NCI-H524 (cell line): ENCODE data around the gene HUNK.

Experiments used
- DNase-seq, 2 experiments: peaks; one replicate each; lab custom pipeline; 2025; lab: John Stamatoyannopoulos, UW

The HUNK gene

DNA sequence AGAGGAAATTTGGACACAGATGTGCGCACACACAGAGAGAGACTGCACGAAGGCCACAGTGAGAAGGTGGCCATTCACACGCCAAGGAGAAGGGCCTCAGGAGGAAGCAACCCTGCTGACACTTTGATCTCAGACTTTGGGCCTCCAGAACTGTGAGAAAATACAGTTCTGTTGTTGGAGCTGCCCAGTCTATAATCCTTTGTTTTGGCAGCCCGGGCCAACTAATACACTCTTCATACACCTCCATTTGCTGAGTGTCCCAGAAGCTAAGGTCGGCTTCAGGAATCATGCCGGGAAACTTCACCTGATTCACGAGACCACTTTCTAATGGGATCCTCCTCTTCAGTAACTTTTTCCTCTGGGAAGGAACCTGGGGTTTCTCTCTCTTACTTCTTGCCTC is 23.2 kb downstream of the HUNK start:
- no peak for DNase-seq

DNA sequence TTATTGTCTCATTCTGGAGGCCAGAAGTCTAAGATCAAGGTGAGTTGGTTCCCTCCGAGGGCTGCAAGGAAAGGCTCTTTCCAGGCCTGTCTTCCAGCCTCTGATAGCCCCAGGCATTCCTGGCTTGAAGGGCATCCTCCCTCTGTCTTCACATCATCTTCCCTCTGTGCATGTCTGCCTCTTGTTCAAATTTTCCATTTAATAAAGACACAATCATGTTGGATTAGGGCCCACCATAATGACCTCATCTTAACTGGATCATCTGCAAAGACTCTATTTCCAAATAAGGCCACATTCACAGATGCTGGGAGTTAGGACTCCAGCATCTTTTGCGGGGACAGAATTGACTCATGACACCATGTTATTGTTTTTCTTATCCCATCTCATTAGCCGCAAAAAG is 24.5 kb downstream of the HUNK start:
- no peak for DNase-seq

DNA sequence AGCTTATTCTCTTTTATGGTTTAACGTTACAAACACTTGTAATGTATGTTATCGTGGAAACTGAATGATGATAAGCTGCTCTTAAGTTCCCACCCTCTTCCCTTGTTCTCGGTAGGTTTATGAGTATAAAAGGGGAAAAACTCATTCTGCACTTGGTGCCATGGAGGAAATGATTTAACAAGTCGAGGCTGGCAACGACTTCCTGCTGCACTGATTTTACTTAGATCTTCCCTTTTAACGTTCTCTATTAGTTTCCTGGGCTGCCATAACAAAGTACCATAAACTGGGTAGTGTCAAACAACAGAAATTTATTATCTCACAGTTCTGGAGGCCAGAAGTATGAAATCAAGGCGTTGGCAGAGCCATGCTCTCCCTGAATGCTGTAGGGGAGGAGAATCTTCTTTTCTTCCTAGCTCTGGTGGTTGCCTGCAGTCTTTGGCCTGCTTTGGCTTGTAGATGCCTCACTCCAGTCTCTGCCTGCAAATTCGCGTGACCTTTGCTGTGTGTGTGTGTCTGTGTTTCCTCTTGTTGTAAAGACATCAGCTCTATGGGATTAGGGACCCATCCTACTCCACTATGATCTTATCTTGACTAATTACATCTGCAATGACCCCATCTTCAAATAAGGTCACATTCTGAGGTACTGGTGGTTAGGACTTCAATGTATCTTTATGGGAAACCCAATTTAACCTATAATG is 26.3 kb downstream of the HUNK start:
- peak in 1 of 2 experiments; percentile 6 for DNase-seq

DNA sequence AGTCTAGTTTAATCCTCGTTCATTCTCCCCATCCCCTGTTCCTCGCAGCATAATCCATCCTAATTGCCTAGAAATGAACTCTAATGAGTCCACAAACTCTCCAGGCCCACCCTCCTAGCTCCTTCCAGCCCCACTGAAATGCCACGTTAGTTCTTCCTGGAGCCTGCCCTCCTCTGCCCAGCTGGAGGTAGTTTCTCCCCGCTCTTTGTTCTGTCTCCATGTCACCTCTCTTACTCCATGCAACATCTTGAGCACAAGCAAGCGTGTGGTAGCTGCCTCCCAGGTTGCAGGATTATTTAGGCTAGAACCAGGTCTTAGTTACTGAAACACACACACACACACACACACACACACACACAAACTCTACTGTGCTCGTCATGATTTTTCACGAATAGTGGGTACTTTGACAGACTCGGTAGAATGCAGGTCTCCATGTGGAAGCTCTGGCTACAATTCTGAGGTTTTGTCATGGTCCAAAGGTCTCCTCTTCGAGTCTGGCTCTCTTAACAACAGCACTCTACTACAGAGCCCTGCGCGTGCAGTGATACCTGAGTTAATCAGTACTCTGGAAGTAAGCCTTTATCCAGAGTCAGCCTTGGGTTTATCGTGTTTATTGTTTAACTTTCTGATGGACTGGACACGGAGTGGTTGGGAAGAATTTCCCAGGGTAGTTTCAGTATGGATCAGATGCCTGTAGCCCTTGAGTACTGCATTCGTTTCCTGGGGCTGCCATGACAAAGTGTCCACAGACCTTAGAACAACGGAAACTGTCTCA is 27.5 kb downstream of the HUNK start:
- peak in 1 of 2 experiments; percentile 4 for DNase-seq

DNA sequence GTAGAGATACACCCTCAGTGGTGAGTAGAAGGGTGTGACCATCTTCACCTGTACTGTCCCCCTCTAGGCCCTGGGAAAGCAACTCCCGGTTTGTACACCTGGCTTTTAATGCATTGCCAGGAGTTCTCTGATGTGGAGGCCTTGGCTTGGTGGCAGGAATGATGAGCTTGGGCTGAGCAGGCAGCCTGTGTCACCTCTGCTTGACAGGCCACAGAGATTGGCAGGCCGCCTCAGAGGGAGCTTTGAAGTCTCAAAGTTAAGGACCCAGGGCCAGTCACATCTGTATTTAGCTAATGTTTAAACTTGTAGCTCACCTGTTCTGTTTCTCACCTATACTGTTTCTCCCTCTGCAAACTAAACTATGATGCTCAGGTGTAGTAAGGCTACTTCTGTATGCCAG is 28.5 kb downstream of the HUNK start:
- no peak for DNase-seq

DNA sequence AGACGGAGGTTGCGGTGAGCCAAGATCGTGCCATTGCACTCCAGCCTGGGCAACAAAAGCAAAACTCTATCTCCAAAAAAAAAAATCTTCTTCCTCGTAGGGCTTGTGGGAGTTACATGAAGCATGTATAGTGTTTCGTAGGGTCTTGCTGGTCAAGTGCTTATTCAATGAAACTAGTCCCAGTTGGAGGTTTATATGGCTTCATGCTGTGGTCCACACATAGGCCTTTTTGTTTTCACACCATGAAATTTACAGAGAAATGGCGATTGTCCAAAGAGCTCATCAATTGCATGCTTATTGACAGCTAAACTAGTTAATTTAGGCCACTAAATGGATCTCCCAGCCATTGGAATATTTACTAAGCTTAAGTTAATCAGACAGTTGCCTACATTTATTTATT is 29.6 kb downstream of the HUNK start:
- DNase-seq, result no peak

DNA sequence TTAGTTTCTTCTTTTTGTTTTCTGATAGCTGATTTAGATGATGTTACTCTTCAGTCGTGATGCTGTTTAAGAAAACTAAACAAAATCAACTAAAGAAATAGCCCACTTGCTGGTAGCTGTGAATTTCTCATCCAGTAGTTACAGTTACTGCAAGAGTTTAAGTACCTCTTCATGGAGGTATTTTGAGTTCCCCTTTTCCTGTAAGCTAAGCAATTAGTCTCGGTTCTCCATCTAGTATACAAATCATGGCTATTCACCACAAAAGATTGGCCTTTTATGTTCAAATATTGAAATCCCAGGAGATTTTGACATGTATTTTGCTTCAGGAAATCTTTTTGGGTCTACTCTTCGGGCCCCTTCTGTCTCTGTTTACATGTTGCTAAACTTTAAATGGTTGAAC is 31.1 kb downstream of the HUNK start:
- no peak for DNase-seq

DNA sequence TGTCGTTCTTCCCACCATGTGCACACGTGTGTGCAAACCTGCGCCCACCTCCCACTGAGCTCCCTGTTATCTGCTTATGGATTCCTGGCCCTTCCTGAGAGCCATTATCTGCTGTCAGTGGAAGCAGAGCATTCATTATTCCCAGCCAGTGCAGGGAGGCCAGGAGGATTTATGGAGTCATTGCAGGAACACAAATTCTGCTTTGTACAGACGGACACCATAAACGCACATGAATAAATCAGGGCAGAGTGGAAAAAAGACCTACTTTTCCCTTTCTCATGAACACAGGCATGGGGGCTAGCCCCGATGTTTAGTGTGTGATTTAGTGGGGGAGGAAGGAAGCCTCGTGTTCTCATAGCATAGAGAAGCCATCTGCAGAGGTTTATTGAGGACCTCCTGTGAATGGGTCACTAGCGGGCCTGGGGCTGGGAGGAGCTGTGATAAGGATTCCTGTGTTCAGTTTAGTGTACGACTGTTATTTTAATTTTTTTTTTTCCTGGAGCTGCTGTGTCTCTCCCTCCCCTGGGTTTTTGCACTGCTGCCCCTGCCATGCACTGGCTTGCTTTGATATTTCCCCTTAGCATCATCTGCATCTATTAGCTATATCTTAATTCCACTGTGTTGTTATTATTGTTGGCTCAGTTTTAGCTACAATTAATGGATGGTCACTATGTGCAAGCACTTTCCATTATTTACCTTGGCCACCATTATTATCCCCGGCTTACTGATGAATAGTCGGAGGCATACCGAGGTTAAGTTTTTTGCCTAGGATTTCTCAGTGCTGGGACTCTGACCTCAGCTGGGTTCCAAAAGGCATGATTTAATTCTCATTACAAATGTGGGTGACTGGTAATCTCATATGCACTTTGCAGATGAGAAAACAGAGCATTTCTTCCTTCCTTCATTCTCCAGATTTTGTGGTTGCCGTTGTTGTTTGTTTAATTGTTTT is 33.0 kb downstream of the HUNK start:
- no peak for DNase-seq

DNA sequence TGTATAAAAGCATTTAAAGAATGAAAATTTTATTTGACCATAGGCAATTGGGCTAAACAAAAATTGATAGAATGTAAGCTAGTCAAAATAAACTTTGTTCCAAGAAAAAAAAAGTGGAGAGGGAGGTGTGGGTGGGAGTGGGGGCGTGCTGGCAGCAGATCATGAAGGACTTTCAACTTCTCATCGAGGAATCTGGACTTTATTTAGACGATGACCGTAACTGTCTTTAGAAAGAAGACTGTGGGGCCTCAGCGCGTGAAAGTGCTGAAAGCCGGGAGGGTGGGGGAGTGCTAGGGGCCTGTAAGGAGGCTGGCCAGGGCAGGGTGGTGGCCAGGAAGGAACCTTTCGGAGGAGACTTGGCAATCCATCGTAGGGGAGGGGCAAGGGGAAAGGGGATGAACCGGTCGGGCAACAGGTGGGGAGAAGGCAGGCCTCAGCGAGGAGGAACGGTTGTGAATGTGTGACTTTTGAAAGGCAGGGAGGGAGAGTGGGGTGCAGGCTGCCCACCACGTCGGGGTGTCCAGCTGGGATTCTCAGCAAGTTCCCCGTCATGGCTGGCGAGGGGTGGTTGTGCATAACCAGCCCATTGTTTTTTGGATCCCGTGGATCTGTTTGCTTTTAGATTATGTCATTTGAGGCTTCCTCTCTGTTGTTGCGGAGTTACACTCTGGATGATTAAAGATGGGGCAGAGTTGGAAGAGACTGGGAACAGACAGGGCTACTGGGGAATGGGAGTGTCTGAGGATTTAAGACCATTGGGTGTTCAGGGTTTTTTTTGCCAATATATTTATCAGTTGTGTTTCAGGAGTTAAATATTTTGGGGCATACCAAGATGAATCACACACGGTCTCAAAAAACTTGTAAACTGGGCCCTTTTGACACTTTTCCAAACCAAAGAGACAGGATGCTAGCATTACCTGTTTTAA is 35.5 kb downstream of the HUNK start:
- DNase-seq, result no peak

DNA sequence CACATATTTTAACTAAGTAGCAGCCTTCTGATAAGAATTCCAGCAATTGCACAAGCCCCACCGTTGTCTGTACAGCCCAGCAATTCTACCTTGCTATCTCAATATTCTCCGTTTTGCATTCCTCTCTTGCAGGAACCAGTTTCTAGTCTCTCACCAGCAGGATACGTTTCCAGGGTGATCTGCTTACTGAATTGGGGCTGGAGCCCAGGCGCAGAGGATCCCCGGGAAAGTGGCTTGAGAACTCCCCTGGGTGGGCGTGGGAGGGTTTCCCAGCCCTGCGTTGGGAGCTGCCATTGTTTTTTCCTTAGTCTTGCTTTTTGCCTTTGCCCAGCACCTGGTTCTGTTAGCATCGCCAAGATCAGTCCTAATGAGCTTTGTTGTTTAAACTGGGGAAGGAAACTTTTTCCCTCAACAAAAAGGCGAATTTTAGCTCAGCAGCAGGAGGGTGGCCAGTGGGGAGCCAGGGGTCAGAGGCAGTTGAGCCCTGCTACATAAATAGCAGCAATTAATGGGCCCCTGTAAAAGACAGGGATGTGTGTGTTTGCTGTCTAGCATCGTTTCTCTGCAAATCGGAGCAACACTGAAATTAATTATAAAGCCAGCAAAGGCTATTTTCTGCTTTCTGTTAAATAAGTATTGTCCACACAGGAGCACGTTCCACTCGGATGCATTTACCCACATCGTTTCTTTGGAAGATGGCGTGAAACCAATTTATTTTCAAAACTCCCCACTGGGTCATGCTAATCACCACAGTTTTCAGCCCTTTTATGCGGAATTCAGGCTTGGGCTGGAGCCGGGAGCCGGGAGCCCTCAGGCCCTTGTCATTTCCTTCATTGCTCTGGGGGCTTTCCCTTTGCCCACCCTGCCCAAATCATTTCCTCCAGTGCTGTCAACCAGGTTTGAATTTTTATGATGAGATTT is 36.6 kb downstream of the HUNK start:
- DNase-seq, result no peak

DNA sequence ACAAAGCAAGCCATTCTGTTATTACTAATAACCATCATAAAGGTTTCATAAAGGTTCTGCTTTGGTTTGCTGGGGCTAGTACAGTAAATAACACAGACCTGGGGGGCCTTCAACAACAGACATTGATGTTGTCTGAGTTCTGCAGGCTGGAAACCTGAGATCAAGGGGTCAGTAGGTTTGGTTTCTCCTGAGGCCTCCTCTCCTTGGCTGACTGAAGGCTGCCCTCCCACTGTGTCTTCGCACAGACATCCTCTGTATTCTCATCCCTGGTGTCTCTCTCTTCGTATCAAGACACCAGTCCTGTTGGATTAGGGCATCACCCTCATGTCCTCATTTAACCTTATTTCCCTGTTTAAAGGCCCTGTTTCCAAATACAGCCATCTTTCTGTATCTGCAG is 37.3 kb downstream of the HUNK start:
- DNase-seq, result no peak

DNA sequence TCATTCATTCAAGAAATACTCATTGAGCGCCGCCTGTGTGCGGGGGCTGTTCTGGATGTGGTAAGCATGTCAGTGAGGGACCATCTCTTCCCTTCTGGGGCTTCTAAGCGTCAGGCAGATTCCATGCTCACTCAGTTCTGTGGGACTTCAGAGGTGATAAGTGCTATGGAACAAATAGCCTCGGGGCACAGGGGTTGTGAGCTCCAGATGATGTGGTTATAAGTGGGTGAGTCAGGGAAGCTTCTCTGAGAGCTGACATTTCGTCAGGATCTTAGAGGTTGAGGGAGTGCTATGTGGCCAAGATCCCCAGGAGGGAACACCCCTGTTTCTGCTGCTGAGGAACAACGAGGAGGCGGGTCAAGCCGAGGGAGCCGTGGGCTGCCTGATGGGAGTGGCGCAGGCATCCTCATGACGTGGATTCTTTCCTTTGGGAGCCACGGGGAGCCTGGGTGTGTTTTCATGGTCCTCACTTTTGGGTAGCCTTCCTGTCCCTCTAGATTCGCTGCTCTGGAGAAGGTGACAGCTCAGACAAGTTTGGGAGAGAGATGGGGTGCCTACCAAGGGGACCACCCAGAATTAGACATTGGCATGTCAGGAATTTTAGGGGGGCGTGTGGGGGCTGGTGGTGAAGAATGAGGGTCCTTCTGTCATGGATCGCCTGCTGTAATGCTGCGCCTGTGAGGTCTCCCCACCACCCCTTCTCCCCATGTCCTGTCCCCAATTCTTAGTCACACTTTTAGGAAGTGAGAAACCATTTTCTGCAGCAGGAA is 38.5 kb downstream of the HUNK start:
- no peak for DNase-seq

DNA sequence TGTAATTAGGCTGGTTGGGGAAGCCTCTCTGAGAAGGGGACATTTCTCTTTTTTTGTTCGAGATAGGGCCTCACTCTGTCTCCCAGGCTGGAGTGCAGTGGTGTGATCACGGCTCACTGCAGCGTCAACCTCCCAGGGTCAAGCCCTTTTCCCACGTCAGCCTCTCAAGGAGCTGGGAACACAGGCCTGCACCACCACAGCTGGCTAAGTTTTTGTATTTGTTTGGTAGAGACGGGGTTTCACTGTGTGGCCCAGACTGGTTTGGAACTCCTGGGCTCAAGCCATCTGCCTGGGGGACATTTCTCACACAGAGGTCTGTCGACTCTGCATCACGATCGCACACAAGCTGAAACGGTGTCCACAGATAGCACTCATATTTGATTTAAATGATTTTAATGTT is 39.7 kb downstream of the HUNK start:
- no peak for DNase-seq

DNA sequence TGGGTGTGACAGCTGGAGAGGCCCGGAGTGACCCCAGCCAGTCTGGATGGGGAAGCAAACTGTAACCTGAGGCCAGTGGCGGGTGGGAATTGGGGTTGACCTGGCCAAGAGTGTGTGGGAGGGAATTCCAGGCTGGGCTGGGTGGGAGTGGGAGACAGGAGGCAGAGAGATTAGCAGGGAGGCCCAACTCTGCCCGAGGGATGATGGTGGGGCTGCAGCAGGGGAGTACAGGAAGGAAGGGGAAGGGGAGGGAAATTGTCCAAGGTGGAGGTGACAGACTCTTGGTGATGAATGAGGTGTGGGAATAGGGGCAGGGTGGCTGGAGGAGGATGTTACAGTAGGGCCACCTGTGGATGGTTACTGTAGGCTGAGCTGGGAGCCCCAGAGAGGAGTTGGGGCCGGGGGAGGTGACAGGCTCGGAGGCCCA is 40.4 kb downstream of the HUNK start:
- DNase-seq, result peak in 1 of 2 experiments; percentile 52

DNA sequence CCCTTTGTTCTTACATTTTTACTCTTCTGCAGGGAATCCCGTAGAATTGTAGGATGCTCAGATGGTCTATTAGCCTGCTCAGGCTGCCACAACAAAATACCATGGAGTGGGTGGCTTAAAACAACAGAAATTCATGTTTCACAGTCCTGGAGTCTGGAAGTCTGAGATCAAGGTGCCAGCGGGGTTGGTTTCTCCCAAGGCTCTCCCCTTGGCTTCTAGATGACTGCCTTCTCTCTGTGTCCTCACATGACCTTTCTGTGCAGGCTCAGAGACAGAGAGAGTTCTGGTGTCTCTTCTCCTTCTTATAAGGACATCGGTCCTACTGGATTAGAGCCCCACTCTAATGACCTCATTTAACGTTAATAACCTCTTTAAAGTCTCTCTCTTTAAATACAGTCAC is 41.7 kb downstream of the HUNK start:
- DNase-seq, result peak; percentile 59 to 80

DNA sequence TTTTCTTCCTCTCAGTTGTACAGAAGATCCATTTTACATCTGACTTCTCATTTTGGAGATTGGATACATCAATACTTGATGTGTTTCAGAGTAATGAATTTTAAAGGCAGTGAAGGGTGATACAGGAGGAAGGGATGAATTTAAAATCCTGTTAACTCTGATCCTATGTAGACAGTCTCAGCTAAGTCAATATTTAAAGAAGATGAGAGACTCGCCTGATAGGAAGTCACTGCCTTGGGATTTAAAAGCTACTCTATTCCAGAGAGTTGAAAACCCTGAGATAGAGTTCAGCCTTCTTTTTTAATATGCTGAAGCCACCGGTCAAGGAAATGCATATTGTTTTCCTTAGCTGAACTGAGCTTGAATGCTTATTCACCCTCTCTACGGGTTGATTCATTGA is 42.7 kb downstream of the HUNK start:
- no peak for DNase-seq

DNA sequence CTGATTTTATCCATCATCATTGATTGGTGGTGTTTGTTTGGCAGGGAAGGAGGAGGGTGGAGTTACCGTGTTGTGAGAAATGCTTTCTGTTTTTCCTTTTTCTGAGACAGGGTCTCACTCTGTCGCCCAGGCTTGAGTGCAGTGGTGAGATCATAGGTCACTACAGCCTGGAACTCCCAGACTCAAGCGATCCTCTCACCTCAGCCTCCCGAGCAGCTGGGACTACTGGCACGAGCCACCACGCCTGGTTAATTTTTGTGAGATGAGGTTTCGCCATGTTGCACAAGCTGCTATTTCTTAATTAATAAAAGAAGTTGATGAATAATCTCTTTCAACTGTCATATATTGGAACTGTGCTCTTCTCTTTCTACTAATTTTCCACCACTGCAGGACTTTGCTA is 44.3 kb downstream of the HUNK start:
- no peak for DNase-seq

DNA sequence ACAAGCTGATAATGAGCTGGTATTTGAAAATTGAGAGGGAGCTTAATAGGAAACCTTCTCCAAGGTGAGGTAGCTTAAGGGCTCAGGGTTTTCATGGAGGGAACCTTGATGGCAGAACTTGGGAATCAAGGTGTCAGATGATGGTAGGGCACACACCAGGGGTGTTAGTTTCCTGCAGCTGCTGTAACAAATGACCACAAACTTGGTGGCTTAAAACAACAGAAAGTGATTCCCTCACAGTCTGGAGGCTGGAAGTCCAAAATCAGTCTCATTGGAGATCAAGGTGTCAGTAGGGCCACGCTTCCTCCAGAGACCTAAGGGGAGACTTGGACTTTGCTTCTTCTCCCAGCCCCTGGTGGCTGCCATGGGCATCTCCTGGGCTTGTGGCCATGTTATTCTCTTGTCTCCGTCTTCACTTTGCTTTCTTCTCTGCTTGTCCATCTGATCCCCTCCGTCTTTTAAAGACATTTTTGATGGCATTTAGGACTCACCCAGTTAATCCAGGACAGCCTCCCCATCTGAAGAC is 45.5 kb downstream of the HUNK start:
- no peak for DNase-seq

DNA sequence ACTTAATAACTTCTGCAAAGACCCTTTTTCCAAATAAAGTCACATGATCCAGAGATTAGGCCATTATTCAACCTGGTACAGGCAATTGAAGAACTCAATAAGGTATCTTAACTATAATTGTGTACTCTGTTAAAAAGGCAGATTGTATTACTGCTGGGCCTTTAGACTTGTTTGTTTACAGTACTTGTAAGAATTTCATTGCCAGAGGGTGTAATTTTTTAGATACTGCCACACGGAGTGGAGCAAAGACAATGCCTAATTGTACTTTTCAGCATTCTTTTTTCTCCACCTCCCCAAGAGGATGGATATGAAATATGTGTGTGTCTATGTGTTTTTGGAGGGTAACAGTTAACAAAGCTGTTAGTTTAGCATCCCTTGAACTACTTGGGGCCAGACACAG is 47.5 kb downstream of the HUNK start:
- no peak for DNase-seq
